ENCODE measurements around the gene PUM1.

The PUM1 gene

GRCh38 chr1:31029026-31029425, 36.5 kb downstream of the PUM1 start:
- DNase-seq (ENCODE audit: low read depth in 2 of 3, low spot score in 2 of 3): no peak

GRCh38 chr1:31027693-31028526, 37.6 kb downstream of the PUM1 start:
- no peak for DNase-seq (ENCODE audit: low read depth in 2 of 3, low spot score in 2 of 3)

GRCh38 chr1:31022259-31022658, 43.3 kb downstream of the PUM1 start:
- no peak for DNase-seq (ENCODE audit: low read depth in 2 of 3, low spot score in 2 of 3)

- DNase-seq (ENCODE audit: low read depth in 2 of 3, low spot score in 2 of 3): no peak
These were observed 45.3 kb downstream of the PUM1 start for GRCh38 chr1:31020007-31020790.

GRCh38 chr1:31019401-31019800, 46.1 kb downstream of the PUM1 start:
- no peak for DNase-seq (ENCODE audit: low read depth in 2 of 3, low spot score in 2 of 3)

GRCh38 chr1:31016868-31017267, 48.6 kb downstream of the PUM1 start:
- DNase-seq (ENCODE audit: low read depth in 2 of 3, low spot score in 2 of 3): no peak

GRCh38 chr1:31013187-31013864, 52.2 kb downstream of the PUM1 start:
- no peak for DNase-seq (ENCODE audit: low read depth in 2 of 3, low spot score in 2 of 3)

- DNase-seq (ENCODE audit: low read depth in 2 of 3, low spot score in 2 of 3): no peak
These were observed 53.1 kb downstream of the PUM1 start for GRCh38 chr1:31012210-31012924.

- DNase-seq (ENCODE audit: low read depth in 2 of 3, low spot score in 2 of 3): no peak
These were observed 53.8 kb downstream of the PUM1 start for GRCh38 chr1:31011719-31012118.

GRCh38 chr1:31010086-31010989, 55.2 kb downstream of the PUM1 start:
- no peak for DNase-seq (ENCODE audit: low read depth in 2 of 3, low spot score in 2 of 3)

- DNase-seq (ENCODE audit: low read depth in 2 of 3, low spot score in 2 of 3): no peak
These were observed 58.0 kb downstream of the PUM1 start for GRCh38 chr1:31007462-31007991.

GRCh38 chr1:31006747-31007146, 58.8 kb downstream of the PUM1 start:
- no peak for DNase-seq (ENCODE audit: low read depth in 2 of 3, low spot score in 2 of 3)

GRCh38 chr1:31005617-31006166, 59.8 kb downstream of the PUM1 start:
- no peak for DNase-seq (ENCODE audit: low read depth in 2 of 3, low spot score in 2 of 3)

- no peak for DNase-seq (ENCODE audit: low read depth in 2 of 3, low spot score in 2 of 3)
These were observed 60.3 kb downstream of the PUM1 start for GRCh38 chr1:31005198-31005597.

- no peak for DNase-seq (ENCODE audit: low read depth in 2 of 3, low spot score in 2 of 3)
These were observed 61.3 kb downstream of the PUM1 start for GRCh38 chr1:31004231-31004621.

- DNase-seq (ENCODE audit: low read depth in 2 of 3, low spot score in 2 of 3): no peak
These were observed 61.8 kb downstream of the PUM1 start for GRCh38 chr1:31003613-31004230.

- DNase-seq (ENCODE audit: low read depth in 2 of 3, low spot score in 2 of 3): no peak
These were observed 65.2 kb downstream of the PUM1 start for GRCh38 chr1:31000301-31000700.

- no peak for DNase-seq (ENCODE audit: low read depth in 2 of 3, low spot score in 2 of 3)
These were observed 66.6 kb downstream of the PUM1 start for GRCh38 chr1:30998887-30999286.

- DNase-seq (ENCODE audit: low read depth in 2 of 3, low spot score in 2 of 3): no peak
These were observed 67.3 kb downstream of the PUM1 start for GRCh38 chr1:30998171-30998570.
